Caki2 (cell line): ENCODE results near the gene ZNF512B. TPM values are rescaled to one million over a fixed set of nuclear protein-coding genes. Genes with fewer than 3 reads are reported as not detected.
"Not testable (repeated sequence)": the region's sequence is repeated elsewhere in the genome, so short reads cannot be mapped to it uniquely, and the experiment has no call there.

Experiments used
- DNase-seq: peaks from one replicate; pipeline ENCODE4 v3.0.0-alpha.2; 2015; ENCODE audit warnings: low read depth
- in situ Hi-C: cut with HindIII; loops from 2 replicates; pipeline ENCODE4 v1.10.0; 2016; ENCODE audit warnings: low sequenced_read_pairs, low pct_unique_long_range_greater_than_20kb, mixed read lengths
- total RNA-seq: library from RNA; depleted of rRNA; stranded (reverse); fragments of >200 nt; shearing (Covaris generic); gene quantifications from 2 replicates; pipeline ENCODE4 v1.2.3, GENCODE V29; 2014; ENCODE audit warnings: low replicate concordance; rRNA removed

The ZNF512B gene
- total RNA-seq, 1 experiment from 2014 or later = 6.6 TPM

- in situ Hi-C loops = no loop called here
- no peak for DNase-seq
Measured at GRCh38 chr20:63919130-63919529, 50.6 kb downstream of the ZNF512B start.

- in situ Hi-C loops = no loop called here
- DNase-seq = no peak
Measured at GRCh38 chr20:63917811-63918210, 51.9 kb downstream of the ZNF512B start.

GRCh38 chr20:63916371-63916939 lies 53.3 kb downstream of the ZNF512B start:
- DNase-seq, in situ Hi-C loops: not testable (repeated sequence)

GRCh38 chr20:63915471-63915870 lies 54.3 kb downstream of the ZNF512B start:
- no peak for DNase-seq
- in situ Hi-C loops = no loop called here

DNA sequence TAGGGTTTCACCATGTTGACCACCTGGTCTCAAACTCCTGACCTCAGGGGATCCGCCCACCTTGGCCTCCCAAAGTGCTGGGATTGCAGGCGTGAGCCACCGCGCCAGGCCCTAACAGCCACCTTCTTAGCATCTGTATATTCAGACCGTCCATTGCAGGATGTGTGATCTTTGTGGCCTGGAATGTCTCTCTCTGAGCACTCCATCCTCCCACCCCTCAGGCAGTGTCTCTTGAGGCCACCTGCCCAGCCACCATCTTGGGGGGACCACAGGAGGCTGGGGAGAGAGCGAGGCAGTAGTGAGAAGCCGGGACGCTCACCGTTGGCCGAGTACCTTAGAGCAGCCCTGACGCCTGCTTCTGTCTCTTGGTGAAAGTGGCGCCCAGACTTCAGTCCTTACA lies 56.0 kb downstream of the ZNF512B start:
- no peak for DNase-seq
- in situ Hi-C loops = no loop called here

GRCh38 chr20:63911176-63911575 lies 58.6 kb downstream of the ZNF512B start:
- in situ Hi-C loops = no loop called here
- peak; percentile 80 for DNase-seq

- DNase-seq = peak; percentile 62
- in situ Hi-C loops = no loop called here
Measured at GRCh38 chr20:63908008-63908682, 61.6 kb downstream of the ZNF512B start.

Other genes with a start within 250 kb of the ZNF512B start
- gene LIME1, start 233.3 kb downstream of the ZNF512B start, total RNA-seq = 6.0 and 17.5 TPM in 2 replicates
- 166 and 300 TPM in 2 replicates for gene SLC2A4RG, start 230.2 kb downstream of the ZNF512B start, total RNA-seq
- 9.6 and 10.4 TPM in 2 replicates for gene ZBTB46, start 138.7 kb downstream of the ZNF512B start, total RNA-seq
- gene ABHD16B, start 108.4 kb downstream of the ZNF512B start, total RNA-seq = not detected in 2 replicates
- gene TPD52L2, start 104.7 kb downstream of the ZNF512B start, total RNA-seq = 189 TPM in 2 replicates
- 60.9 and 69.2 TPM in 2 replicates for gene DNAJC5, start 74.8 kb downstream of the ZNF512B start, total RNA-seq
- gene UCKL1, start 13.5 kb downstream of the ZNF512B start, total RNA-seq = 31.0 and 46.9 TPM in 2 replicates
- gene SAMD10, start 9.7 kb upstream of the ZNF512B start, total RNA-seq = 0.95 and 1.2 TPM in 2 replicates
- gene PRPF6, start 11.2 kb upstream of the ZNF512B start, total RNA-seq = 126 and 130 TPM in 2 replicates
- gene C20orf204, start 66.3 kb upstream of the ZNF512B start, total RNA-seq = 1.6 TPM in 1 of 2 replicates, not detected in the other
- 0.37 TPM in 1 of 2 replicates, not detected in the other for gene SOX18, start 79.7 kb upstream of the ZNF512B start, total RNA-seq
- gene TCEA2, start 93.3 kb upstream of the ZNF512B start, total RNA-seq = 62.0 and 90.0 TPM in 2 replicates
- gene RGS19, start 109.6 kb upstream of the ZNF512B start, total RNA-seq = 35.7 and 47.6 TPM in 2 replicates
- 0.38 and 0.84 TPM in 2 replicates for gene OPRL1, start 110.2 kb upstream of the ZNF512B start, total RNA-seq
- gene LKAAEAR1, start 114.5 kb upstream of the ZNF512B start, total RNA-seq = 14.4 and 25.2 TPM in 2 replicates
- gene NPBWR2, start 137.6 kb upstream of the ZNF512B start, total RNA-seq = not detected in 2 replicates
- not detected in 2 replicates for gene MYT1, start 194.5 kb upstream of the ZNF512B start, total RNA-seq